ENCODE measurements around the gene CNTRL. TPM values are rescaled to one million over a fixed set of nuclear protein-coding genes. Genes with fewer than 3 reads are reported as not detected.
A peak's percentile ranks its signal among the peaks of the same experiment; 100 is the strongest.

The CNTRL gene
- total RNA-seq, 6 experiments from 2014 or later, result 3.8 to 10.4 (median 8.8) TPM

GRCh38 chr9:121210536-121210935 lies 135.8 kb downstream of the CNTRL start:
- Mint-ChIP-seq H3K36me3 (ENCODE audit: low read depth) (no peaks in the 10 kb centered on the region), H3K27ac (no peak overlapping the region), H3K27me3 (ENCODE audit: insufficient read depth) (no peaks in the 10 kb centered on the region; the same call in 1 of the 2 replicates), H3K9me3 (no peaks in the 10 kb centered on the region), H3K4me1 (ENCODE audit: low read depth) (peaks cover 26% of the 10 kb centered on the region), H3K4me3 (no peak overlapping the region)
- TF ChIP-seq, protein P1, sequence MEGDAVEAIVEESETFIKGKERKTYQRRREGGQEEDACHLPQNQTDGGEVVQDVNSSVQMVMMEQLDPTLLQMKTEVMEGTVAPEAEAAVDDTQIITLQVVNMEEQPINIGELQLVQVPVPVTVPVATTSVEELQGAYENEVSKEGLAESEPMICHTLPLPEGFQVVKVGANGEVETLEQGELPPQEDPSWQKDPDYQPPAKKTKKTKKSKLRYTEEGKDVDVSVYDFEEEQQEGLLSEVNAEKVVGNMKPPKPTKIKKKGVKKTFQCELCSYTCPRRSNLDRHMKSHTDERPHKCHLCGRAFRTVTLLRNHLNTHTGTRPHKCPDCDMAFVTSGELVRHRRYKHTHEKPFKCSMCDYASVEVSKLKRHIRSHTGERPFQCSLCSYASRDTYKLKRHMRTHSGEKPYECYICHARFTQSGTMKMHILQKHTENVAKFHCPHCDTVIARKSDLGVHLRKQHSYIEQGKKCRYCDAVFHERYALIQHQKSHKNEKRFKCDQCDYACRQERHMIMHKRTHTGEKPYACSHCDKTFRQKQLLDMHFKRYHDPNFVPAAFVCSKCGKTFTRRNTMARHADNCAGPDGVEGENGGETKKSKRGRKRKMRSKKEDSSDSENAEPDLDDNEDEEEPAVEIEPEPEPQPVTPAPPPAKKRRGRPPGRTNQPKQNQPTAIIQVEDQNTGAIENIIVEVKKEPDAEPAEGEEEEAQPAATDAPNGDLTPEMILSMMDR (IDR thresholded peaks at IDR 0.05), result no peak
- DNase-seq, result no peak

DNA sequence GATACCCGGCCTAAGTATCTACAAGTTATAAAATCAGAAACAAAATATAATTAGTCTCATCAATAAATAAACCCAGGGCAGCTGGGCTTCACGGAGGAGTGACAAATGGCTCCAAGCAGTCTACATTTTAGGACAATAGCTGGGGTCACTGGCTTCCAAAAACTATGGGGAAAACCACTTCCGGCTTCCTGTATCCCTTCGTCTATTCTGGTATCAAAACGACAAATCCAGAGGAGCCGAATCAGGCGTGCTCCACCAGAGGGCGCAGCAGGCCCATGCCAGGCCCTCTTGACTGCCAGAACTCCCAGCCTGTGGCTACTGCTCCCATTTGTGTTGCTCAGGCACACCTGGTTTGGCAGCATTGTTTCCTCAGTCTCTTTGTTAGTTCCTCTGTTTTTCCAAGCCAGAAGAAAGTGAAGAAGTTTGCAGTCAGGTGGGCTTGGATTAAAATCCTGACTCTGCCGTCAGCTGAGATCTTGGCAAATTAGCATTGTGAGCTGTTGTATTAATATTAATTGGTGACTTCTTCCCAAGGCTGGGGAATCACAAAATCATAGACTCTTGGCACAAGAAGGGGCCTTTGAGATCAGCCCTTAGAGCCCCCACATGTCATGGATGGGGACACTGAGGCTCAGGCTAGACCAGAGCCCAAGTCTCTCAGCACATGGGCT lies 138.5 kb downstream of the CNTRL start:
- peak; percentile 84 for DNase-seq
- H3K36me3 Mint-ChIP-seq (ENCODE audit: low read depth), result no peaks in the 10 kb centered on the region
- peaks cover 30% of the 10 kb centered on the region for H3K4me1 Mint-ChIP-seq (ENCODE audit: low read depth)
- H3K9me3 Mint-ChIP-seq, result no peaks in the 10 kb centered on the region
- no peaks in the 10 kb centered on the region; the same call in 1 of the 2 replicates for H3K27me3 Mint-ChIP-seq (ENCODE audit: insufficient read depth)
- H3K4me3 Mint-ChIP-seq, result 0 out of 2 replicates have a peak overlapping the region, but pooled peaks have one; percentile 37
- TF ChIP-seq, protein P1 (IDR thresholded peaks at IDR 0.05), result peak; percentile 99
- H3K27ac Mint-ChIP-seq, result peak overlapping the region; percentile 89

DNA sequence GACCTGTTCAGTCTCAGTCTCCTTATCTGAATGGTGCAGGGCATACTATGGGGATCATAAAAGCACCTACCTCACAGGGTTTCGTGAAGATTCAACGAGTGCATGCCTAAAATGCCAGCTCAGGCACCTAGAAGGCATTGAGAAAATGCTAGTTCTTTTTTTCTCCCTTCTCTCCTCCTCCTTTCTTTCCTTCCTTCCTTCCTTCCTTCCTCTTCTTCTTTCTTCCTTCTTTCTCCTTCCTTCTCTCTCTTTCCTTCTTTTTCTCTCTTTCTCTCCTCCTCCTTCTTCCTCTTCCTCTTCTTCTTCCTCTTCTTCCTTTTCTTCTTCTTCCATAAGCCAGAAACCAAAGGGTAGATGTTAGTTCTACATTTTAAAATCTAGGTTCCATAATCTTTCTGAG lies 139.2 kb downstream of the CNTRL start:
- Mint-ChIP-seq H3K36me3 (ENCODE audit: low read depth) (no peaks in the 10 kb centered on the region), H3K27ac (no peak overlapping the region), H3K4me1 (ENCODE audit: low read depth) (peaks cover 30% of the 10 kb centered on the region), H3K9me3 (no peaks in the 10 kb centered on the region), H3K4me3 (no peak overlapping the region), H3K27me3 (ENCODE audit: insufficient read depth) (no peaks in the 10 kb centered on the region; the same call in 1 of the 2 replicates)
- no peak for DNase-seq
- TF ChIP-seq, protein P1 (IDR thresholded peaks at IDR 0.05), result no peak

- TF ChIP-seq, protein P1 (IDR thresholded peaks at IDR 0.05), result no peak
- H3K27me3 Mint-ChIP-seq (ENCODE audit: insufficient read depth), result no peaks in the 10 kb centered on the region; the same call in 1 of the 2 replicates
Measured at GRCh38 chr9:121216271-121216805, 141.6 kb downstream of the CNTRL start.

GRCh38 chr9:121217609-121218292 lies 143.0 kb downstream of the CNTRL start:
- Mint-ChIP-seq H3K27ac (peak overlapping the region; percentile 14; the same call in 1 of the 2 replicates), H3K36me3 (ENCODE audit: low read depth) (no peaks in the 10 kb centered on the region), H3K4me1 (ENCODE audit: low read depth) (peaks cover 36% of the 10 kb centered on the region), H3K9me3 (no peaks in the 10 kb centered on the region), H3K4me3 (no peak overlapping the region), H3K27me3 (ENCODE audit: insufficient read depth) (no peaks in the 10 kb centered on the region; the same call in 1 of the 2 replicates)
- peak; percentile 33 for DNase-seq
- TF ChIP-seq, protein P1 (IDR thresholded peaks at IDR 0.05), result no peak

More at GRCh38 chr9:121216271-121216805, 141.6 kb downstream of the CNTRL start:
- H3K4me1 Mint-ChIP-seq (ENCODE audit: low read depth), result peaks cover 30% of the 10 kb centered on the region
- no peak for DNase-seq
- H3K4me3 Mint-ChIP-seq, result no peak overlapping the region
- H3K9me3 Mint-ChIP-seq, result no peaks in the 10 kb centered on the region
- no peaks in the 10 kb centered on the region for H3K36me3 Mint-ChIP-seq (ENCODE audit: low read depth)
- H3K27ac Mint-ChIP-seq, result no peak overlapping the region; the same call in 1 of the 2 replicates
